DND-41 (cell line): ENCODE results near the gene SIN3B.

Experiments used
- ATAC-seq: fragments of 200-7000 bp; cut with Tn5 transposase; 3 replicates; pipeline ENCODE4 v1.9.1; 2021; ENCODE audit warnings: low read depth; ENCODE audit not compliant: insufficient read depth
- DNase-seq: peaks from one replicate; pipeline ENCODE4 v3.0.0-alpha.2; 2020
- H2AFZ ChIP-seq: 2 replicates; pipeline ENCODE4 v1.6.0; 2012; ENCODE audit warnings: low read depth, low read length
- H3K27ac ChIP-seq: 2 replicates; pipeline ENCODE4 v1.5.1; 2012; ENCODE audit warnings: low read length, inconsistent platforms
- H3K27me3 ChIP-seq: fragments of 200-600 bp; sonication (generic); 2 replicates; pipeline ENCODE4 v1.6.0; 2012; ENCODE audit warnings: low read length, mild to moderate bottlenecking, inconsistent platforms; ENCODE audit not compliant: insufficient read depth, poor library complexity
- H3K36me3 ChIP-seq: 2 replicates; pipeline ENCODE4 v1.5.1; 2012; ENCODE audit warnings: low read length, inconsistent platforms; ENCODE audit not compliant: insufficient read depth
- H3K4me1 ChIP-seq: 2 replicates; pipeline ENCODE4 v1.5.1; 2012; ENCODE audit warnings: mild to moderate bottlenecking, low read length; ENCODE audit not compliant: insufficient read depth
- H3K4me2 ChIP-seq: 2 replicates; pipeline ENCODE4 v1.6.0; 2012; ENCODE audit warnings: mild to moderate bottlenecking, moderate library complexity, low read length, inconsistent platforms; ENCODE audit not compliant: insufficient read depth
- H3K4me3 ChIP-seq, 2 experiments: fragments of 200-600 bp in 1 of 2; shearing (Covaris generic) in 1 of 2; 2 replicates each; pipeline ENCODE4 v1.5.1; 2012 to 2016; ENCODE audit warnings: inconsistent platforms in 2 of 2, low read length in 2 of 2, mild to moderate bottlenecking in 2 of 2, low read depth in 1 of 2, moderate library complexity in 1 of 2
- H3K79me2 ChIP-seq: 2 replicates; pipeline ENCODE4 v1.6.0; 2012; ENCODE audit warnings: low read length, inconsistent platforms; ENCODE audit not compliant: insufficient read depth
- H3K9ac ChIP-seq: 2 replicates; pipeline ENCODE4 v1.6.0; 2012; ENCODE audit warnings: low read depth, mild to moderate bottlenecking, inconsistent platforms, low read length, moderate library complexity
- H3K9me3 ChIP-seq: 2 replicates; pipeline ENCODE4 v1.5.1; 2012; ENCODE audit warnings: low read length, moderate library complexity, mild to moderate bottlenecking, inconsistent platforms; ENCODE audit not compliant: insufficient read depth, severe bottlenecking
- H4K20me1 ChIP-seq: 2 replicates; pipeline ENCODE4 v1.6.0; 2012; ENCODE audit warnings: low read length; ENCODE audit not compliant: insufficient read depth
- EZH2 ChIP-seq: IDR thresholded peaks from 3 replicates; pipeline ENCODE4 v1.6.1; 2012; ENCODE audit warnings: borderline replicate concordance, low read depth, mild to moderate bottlenecking, moderate library complexity, low read length, inconsistent platforms; ENCODE audit not compliant: severe bottlenecking
- TF ChIP-seq, protein P1 (sequence below): IDR thresholded peaks from 2 replicates; pipeline ENCODE4 v1.5.1; 2012; ENCODE audit warnings: borderline replicate concordance, low read length, moderate library complexity, mild to moderate bottlenecking; ENCODE audit not compliant: poor library complexity, severe bottlenecking; ENCODE audit errors: extremely low read depth

Gene SIN3B

DNA sequence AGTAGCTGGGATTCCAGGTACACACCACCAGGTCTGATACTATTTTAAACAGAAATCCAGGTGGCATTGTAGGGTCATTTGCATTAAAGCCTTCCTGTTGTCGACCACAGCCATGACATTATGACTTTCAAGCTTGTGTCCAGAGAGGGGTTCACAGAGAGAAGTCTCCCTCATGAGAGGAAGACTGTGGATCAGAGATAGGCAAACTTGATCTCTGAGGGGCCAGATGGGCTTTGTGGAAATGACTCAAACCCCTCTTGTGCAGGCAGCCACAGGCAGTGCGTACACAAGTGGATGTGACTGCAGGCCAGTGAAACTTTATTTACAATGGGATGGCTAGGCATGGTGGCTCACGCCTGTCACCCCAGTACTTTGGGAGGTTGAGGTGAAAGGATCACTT, 31.8 kb downstream of the SIN3B start:
- Histone ChIP-seq H3K9ac (no peak overlapping the region), H3K79me2 (no peaks in the 10 kb centered on the region), H3K4me2 (no peak overlapping the region), H3K36me3 (peaks cover 52% of the 10 kb centered on the region), H3K4me1 (no peaks in the 10 kb centered on the region), H3K27ac (no peak overlapping the region), H3K9me3 (no peaks in the 10 kb centered on the region), H4K20me1 (peaks cover 5% of the 10 kb centered on the region), H3K4me3 (no peak overlapping the region), H2AFZ (no peak overlapping the region), H3K27me3 (no peaks in the 10 kb centered on the region)
- no peak for ATAC-seq
- DNase-seq: no peak
- TF ChIP-seq, protein P1, sequence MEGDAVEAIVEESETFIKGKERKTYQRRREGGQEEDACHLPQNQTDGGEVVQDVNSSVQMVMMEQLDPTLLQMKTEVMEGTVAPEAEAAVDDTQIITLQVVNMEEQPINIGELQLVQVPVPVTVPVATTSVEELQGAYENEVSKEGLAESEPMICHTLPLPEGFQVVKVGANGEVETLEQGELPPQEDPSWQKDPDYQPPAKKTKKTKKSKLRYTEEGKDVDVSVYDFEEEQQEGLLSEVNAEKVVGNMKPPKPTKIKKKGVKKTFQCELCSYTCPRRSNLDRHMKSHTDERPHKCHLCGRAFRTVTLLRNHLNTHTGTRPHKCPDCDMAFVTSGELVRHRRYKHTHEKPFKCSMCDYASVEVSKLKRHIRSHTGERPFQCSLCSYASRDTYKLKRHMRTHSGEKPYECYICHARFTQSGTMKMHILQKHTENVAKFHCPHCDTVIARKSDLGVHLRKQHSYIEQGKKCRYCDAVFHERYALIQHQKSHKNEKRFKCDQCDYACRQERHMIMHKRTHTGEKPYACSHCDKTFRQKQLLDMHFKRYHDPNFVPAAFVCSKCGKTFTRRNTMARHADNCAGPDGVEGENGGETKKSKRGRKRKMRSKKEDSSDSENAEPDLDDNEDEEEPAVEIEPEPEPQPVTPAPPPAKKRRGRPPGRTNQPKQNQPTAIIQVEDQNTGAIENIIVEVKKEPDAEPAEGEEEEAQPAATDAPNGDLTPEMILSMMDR: no peak
- TF ChIP-seq EZH2: no peak

DNA sequence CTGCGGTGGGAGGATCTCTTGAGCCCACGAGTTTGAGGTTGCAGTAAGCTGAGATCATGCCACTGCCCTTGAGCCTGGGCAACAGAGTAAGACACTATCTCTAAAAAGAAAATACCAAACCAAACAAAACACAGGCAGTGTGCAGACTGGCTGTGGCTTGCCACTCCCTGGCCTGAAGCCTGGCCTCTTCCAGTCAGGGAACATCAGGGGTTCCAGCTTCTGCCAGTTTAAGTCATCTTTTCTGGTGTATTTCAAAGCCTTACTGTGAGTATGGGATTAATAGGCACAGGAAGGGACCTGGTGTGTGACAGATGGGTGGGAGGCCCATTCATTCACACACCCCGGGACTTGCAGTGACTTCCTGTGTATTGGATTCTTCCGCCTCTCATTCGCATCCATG, 32.6 kb downstream of the SIN3B start:
- Histone ChIP-seq H4K20me1 (peaks cover 5% of the 10 kb centered on the region), H2AFZ (no peak overlapping the region), H3K79me2 (no peaks in the 10 kb centered on the region), H3K4me2 (no peak overlapping the region), H3K27me3 (no peaks in the 10 kb centered on the region), H3K4me3 (no peak overlapping the region), H3K4me1 (no peaks in the 10 kb centered on the region), H3K36me3 (peaks cover 56% of the 10 kb centered on the region), H3K27ac (no peak overlapping the region), H3K9me3 (no peaks in the 10 kb centered on the region), H3K9ac (no peak overlapping the region)
- no peak for ATAC-seq
- no peak for DNase-seq
- TF ChIP-seq, protein P1: no peak
- no peak for TF ChIP-seq EZH2

DNA sequence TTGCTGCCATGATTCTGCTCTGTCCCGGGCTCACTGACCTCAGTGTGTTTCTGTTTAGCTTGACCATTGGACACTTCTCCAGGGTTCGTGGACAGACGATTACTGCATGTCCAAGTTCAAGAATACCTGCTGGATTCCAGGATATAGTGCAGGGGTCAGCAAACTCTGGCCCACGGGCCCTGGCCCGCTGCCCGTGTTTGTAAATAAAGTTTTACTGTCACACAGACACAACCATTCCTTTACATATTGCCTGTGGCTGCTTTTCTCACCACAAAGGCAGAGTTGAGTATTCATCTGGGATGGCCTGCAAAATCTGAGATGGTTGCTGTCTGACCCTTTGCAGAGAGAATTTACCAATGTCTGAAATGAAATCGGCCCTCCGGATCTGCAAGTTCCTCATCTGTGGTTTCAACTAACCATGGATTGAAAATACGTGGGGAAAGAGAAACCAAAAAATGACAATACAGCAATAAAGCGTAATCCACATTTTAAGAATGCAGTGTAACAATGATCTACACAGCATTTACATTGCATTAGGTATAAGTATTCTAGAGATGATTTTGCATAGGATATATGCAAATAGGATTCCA, 33.7 kb downstream of the SIN3B start:
- Histone ChIP-seq H3K4me1 (no peaks in the 10 kb centered on the region), H2AFZ (no peak overlapping the region), H3K9ac (no peak overlapping the region), H3K27me3 (no peaks in the 10 kb centered on the region), H3K4me2 (no peak overlapping the region), H3K9me3 (no peaks in the 10 kb centered on the region), H4K20me1 (peaks cover 5% of the 10 kb centered on the region), H3K27ac (no peak overlapping the region), H3K36me3 (peaks cover 66% of the 10 kb centered on the region), H3K4me3 (no peak overlapping the region), H3K79me2 (no peaks in the 10 kb centered on the region)
- ATAC-seq (no peak), DNase-seq (no peak)
- no peak for TF ChIP-seq EZH2
- TF ChIP-seq, protein P1: no peak
